Measurements from ENCODE around the gene MBD3L4.
"Not testable (repeated sequence)": the region's sequence is repeated elsewhere in the genome, so short reads cannot be mapped to it uniquely, and the experiment has no call there.

MBD3L4 gene

GRCh38 chr19:7040079-7040478 lies at the start of gene MBD3L4:
Gene MBD3L4 (minus strand): TSS chr19:7040179. CDS start chr19:7040144, 35 bp downstream.
- DNase-seq = not testable (repeated sequence)

- no peak for DNase-seq
Measured at GRCh38 chr19:7088999-7089398, 49.0 kb upstream of the MBD3L4 start.

GRCh38 chr19:7083076-7083956 lies 43.3 kb upstream of the MBD3L4 start:
- no peak for DNase-seq

DNA sequence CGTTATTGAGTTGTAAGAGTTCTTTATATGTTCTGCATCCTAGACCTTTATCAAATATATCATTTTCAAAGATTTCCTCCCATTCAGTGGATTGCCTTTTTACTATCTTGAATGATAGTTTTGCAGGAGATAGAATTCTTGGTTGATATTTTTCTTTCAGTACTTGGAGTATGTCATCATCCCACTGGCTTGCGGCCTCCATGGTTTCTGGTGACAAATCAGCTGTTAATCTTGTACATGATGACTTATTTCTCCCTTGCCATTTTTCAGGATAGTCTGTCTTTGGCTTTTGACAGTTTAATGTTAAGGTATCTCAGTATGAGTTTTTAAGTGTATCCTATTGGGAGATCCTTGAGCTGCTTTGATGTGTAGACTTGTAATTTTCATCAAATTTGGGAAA lies 38.0 kb upstream of the MBD3L4 start:
- DNase-seq = no peak

GRCh38 chr19:7076151-7076550 lies 36.2 kb upstream of the MBD3L4 start:
- DNase-seq = no peak

DNA sequence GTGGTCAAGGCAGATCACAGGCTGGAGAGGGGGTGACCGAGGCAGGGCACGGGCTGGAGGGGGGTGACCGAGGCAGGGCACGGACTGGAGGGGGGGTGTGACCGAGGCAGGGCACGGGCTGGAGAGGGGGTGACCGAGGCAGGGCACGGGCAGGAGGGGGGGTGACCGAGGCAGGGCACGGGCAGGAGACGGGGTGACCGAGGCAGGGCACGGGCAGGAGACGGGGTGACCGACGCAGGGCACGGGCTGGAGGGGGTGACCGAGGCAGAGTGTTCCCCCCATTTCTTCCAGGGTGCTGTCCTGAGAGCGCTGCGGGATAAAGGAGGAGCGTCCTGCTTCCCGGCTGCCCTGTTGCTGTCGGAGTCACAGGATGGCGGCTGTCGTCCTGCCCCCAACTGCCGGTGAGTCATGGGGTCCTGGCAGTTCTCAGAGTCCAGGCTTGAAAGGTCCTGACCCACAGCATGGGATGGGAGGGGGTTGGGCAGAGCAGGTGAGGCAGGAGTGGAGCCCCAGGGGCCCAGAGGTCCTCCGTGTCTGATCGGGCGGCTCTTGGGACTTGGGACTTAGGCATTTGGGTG lies 34.8 kb upstream of the MBD3L4 start:
- no peak for DNase-seq

GRCh38 chr19:7072541-7072940 lies 32.6 kb upstream of the MBD3L4 start:
- DNase-seq = no peak

- DNase-seq = no peak
Measured at GRCh38 chr19:7069904-7070226, 29.9 kb upstream of the MBD3L4 start.

DNA sequence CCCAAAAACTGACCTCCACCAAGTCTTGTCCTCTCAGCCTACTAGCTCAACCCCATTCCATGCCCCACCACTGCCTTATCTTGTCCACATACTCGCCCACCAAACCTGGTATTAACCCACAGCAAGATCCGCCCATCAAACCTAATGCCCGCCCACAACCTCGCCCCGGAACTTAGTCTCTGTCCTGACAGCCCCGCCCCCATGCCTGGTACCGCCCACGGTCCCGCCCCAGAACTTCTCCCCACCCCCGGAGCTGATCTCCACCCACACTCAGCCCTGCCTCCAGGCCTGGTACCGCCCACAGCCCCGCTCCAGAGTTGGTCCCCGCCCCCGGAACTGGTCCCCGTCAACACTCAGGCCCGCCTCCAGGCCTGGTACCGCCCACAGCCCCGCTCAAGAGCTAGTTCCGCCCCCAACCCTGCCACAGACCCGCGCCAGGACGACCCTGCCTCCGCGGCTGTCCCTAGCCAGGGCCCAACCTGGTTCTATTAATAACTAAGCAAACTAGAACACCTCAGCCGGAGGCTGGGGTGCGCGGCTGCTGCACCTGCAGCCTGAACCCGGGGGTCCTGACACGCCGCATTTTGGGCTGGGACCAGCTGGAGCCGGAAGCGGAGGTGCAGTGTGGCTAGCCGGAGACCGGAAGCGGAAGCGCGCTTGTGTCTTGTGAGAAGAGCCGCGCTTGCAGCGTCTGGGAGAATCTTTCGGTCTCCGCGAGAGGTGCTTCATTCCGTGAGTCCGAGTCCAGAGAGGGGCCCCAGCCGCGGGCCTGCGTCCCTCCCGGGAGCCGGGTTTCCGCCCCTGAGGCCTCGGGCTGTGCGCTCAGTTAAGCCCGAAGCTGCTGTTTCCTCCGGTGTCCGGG lies 29.3 kb upstream of the MBD3L4 start, which contains the start of gene ZNF557:
ZNF557 (plus strand) TSS at position 662 of the 862 bp plus-strand sequence. CDS start 5,372 bp downstream, outside the sequence.
- peak; percentile 99 for DNase-seq

GRCh38 chr19:7068599-7068998 lies 28.6 kb upstream of the MBD3L4 start:
- DNase-seq = no peak

DNA sequence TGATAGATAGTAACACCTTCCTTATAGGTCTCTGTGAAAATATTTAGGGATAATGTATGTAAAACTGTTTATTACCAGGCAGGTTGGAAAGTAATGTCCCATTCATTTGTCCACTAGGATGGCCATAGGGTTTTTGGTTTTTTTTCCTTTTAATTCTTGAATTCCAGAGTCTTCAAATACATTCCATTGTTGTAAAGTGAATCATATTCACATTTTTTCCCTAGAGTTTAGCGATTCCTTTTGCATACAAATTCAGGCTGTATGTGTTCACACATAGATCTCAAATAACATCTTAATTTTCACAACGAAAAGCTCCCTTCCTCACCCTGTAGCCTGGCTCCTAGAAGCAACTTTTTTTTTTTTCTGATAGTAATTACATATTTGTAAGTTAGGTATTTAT lies 27.7 kb upstream of the MBD3L4 start:
- no peak for DNase-seq

DNA sequence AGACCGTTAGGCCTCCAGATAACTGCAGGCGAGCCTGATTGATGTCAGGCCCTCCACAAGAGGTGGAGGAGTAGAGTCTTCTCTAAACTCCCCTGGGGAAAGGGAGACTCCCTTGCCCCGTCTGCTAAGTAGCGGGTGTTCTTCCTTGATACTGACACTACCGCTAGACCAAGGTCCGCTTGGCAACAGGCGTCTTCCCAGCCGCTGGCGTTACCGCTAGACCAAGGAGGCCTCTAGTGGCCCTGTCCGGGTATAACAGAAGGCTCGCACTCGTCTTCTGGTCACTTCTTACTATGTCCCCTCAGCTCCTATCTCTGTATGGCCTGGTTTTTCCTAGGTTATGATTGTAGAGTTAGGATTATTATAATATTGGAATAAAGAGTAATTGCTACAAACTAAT lies 27.1 kb upstream of the MBD3L4 start:
- not testable (repeated sequence) for DNase-seq

DNA sequence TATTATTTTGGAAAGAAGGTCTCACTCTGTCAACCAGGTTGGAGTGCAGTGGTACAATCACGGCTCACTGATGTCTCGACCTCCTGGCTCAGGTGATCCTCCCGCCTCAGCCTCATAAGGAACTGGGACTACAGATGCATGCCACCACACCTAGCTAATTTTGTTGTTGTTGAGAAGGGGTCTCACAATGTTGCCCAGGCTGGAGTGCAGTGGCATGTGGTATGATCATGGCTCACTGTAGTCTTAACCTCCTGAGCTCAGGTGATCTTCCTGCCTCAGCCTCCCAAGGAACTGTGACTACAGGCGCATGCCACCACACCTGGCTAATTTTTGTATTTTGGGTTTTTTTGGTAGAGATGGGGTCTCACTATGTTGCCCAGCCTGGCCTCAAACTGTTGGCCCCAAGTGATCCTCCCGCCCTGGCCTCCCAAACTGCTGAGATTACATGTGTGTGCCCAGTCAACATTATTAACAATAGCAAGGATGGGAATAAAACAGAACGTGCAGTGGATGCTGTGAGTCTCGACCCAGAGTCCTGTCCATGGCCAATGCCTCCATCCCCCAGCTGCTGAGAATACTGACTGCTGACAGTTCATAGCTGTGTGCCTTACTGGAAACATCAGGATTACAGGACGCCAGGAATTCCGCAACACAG lies 23.9 kb upstream of the MBD3L4 start:
- no peak for DNase-seq

GRCh38 chr19:7063339-7063738 lies 23.4 kb upstream of the MBD3L4 start:
- no peak for DNase-seq

DNA sequence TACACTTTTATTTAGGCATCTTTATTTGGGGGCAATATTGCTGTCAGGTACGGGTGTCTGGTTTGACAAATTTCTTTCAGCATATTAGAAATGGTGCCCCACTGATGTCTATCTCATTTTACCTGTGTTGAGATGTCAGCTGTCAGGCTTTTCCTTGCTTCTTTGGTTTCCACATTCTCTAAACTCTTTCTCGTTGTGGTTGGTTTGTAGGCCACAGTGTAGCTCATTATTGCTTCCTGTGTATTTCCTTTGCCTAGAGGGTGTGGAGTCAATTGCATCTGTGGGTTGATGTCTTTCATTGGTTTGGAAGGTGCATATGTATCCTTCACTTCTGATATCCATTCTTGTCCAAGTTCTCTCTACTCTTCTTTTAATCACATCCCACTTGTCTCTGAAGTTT lies 20.0 kb upstream of the MBD3L4 start:
- DNase-seq = not testable (repeated sequence)

DNA sequence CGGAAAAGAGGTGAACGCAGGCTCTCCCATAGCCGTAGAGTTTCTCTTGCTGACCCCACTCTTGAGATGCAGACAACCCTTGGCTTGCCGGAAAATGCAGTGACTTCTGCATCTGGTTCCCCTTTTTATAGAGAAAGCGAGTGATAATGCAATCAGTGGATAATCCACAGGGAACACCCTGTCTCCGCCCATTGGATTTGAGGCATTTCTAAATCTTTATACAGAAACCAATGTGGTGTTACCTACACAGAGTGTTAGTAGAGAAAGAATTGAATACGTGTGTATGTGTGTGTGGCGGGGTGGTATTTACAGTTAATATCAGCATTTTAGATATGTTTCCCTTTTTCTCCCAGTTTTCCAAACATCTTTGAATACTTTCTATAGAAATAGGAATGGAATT lies 18.6 kb upstream of the MBD3L4 start, which contains the start of gene MBD3L3:
MBD3L3 (minus strand) TSS at position 101 of the 400 bp plus-strand sequence; CDS start at position 30, 71 bp downstream.
- DNase-seq = not testable (repeated sequence)

- DNase-seq = not testable (repeated sequence)
Measured at GRCh38 chr19:7056371-7056770, 16.4 kb upstream of the MBD3L4 start.

DNA sequence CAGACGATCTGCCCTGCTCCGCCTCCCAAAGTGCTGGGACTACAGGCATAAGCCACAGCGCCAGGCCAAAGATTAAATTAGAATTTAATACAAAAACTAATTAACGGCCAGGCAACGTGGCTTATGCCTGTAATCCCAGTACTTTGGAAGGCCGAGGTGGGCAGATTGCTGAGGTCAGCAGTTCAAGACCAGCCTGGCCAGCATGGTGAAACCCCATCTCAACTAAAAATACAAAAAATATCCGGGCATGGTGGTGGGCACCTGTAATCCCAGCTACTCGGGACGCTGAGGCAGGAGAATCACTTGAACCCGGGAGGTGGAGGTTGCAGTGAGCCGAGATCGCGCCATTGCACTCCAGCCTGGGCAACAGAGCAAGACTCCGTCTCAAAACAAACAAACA lies 15.7 kb upstream of the MBD3L4 start:
- DNase-seq = not testable (repeated sequence)

DNA sequence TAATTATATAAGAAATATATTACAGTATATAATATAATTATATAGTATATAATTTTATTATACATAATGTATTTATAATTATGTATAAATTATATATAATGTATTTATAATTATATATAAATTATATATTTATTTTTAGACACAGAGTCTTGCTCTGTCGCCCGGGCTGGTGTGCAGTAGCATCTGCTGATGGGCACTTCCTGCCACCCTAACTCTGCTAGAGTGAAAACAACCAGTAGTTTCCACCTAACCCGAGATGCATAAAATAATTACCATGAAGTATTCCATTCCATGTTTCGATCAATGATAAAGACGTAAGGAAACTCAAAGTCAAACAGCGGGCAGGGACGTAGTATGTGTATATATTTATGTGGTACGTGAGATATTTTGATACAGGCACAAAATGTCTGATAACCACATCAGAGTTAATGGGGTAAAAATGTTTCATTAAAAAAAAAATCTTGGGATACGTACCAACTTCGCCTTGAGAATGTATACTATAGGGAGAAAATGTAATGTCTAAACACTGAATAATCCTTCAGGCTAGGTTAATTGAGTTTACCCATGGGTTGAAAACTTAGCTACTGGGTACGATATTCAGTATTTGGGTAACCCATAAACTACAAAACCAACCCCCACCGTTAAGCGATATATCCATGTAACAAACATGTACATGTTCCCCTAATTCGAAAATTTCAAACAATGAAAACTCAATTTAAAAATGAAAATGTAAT lies 14.8 kb upstream of the MBD3L4 start:
- not testable (repeated sequence) for DNase-seq

GRCh38 chr19:7052896-7053295 lies 12.9 kb upstream of the MBD3L4 start:
- DNase-seq = not testable (repeated sequence)

DNA sequence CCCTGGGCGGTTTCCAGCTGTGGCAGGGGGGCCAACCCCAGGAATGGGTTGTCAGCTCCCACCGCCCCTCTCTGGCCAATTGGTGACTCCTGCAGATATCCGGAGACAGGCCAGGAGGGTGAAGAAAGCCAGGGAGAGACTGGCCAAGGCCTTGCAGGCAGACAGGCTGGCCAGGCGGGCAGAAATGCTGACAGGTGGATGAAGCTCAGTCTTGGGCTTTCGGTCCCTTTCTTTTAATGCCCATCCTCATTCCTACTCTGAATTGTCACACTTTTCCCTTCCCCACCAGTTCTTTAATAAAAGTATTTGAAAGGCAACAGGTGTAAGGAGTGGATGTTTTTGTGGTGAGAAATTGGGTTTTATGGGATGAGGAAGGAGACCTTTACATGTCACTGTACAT lies 11.4 kb upstream of the MBD3L4 start:
- DNase-seq = not testable (repeated sequence)

GRCh38 chr19:7049021-7049420 lies 9.0 kb upstream of the MBD3L4 start, which contains the start of gene MBD3L2:
Gene MBD3L2 (plus strand): TSS chr19:7049321. CDS start chr19:7049374, 53 bp downstream.
- not testable (repeated sequence) for DNase-seq

All from NK-92 treated with Interleukin-12 subunit alpha and Interleukin-12 subunit beta, amount 100 ng/mL, for 24 hours (cell line).